ENCODE measurements around the gene USP17L25.
"Not testable (repeated sequence)": the region's sequence is repeated elsewhere in the genome, so short reads cannot be mapped to it uniquely, and the experiment has no call there.

The USP17L25 gene, protein sequence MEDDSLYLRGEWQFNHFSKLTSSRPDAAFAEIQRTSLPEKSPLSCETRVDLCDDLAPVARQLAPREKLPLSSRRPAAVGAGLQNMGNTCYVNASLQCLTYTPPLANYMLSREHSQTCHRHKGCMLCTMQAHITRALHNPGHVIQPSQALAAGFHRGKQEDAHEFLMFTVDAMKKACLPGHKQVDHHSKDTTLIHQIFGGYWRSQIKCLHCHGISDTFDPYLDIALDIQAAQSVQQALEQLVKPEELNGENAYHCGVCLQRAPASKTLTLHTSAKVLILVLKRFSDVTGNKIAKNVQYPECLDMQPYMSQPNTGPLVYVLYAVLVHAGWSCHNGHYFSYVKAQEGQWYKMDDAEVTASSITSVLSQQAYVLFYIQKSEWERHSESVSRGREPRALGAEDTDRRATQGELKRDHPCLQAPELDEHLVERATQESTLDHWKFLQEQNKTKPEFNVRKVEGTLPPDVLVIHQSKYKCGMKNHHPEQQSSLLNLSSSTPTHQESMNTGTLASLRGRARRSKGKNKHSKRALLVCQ

DNA sequence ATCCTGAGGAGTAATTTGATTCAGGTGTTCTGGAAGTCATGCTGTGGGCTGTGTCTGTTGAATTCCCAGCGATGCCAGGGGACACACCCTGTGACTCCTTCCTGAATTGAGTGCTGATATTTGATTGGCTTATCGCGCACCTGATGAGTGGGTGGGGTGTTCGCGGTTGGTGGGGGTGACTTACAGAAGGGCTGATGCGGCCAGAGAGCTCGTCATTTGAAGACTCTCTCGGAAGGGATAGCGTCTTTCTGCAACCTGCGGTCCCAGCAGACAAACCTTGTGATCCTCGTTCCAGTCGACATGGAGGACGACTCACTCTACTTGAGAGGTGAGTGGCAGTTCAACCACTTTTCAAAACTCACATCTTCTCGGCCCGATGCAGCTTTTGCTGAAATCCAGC lies at the start of gene USP17L25:
TSS of gene USP17L25 (plus strand) at position 301 of the 400 bp plus-strand sequence. CDS start at position 301, 0 bp downstream.
- not testable (repeated sequence) for DNase-seq

DNA sequence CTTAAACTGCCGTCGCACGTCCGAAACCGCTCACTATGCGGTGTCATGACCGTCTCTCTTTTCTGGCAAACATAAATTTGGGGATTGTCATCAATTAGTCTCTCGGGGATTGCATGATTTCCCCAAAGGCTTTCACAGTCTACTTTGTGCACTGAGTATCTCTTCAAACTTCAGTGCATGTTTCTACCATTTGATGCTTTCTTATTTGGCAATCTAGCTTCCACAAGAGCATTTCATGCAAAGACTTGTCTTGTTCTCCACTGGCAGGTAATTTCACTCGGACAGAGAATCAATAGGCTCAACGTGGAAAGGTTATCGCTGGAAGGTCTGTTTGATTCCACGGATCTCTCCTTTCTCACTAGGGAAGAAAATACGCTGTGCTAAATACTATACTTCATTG lies 5.5 kb upstream of the USP17L25 start:
- DNase-seq, result not testable (repeated sequence)

DNA sequence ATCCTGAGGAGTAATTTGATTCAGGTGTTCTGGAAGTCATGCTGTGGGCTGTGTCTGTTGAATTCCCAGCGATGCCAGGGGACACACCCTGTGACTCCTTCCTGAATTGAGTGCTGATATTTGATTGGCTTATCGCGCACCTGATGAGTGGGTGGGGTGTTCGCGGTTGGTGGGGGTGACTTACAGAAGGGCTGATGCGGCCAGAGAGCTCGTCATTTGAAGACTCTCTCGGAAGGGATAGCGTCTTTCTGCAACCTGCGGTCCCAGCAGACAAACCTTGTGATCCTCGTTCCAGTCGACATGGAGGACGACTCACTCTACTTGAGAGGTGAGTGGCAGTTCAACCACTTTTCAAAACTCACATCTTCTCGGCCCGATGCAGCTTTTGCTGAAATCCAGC lies 4.8 kb upstream of the USP17L25 start, which contains the start of gene USP17L24:
TSS of gene USP17L24 (plus strand) at position 301 of the 400 bp plus-strand sequence. CDS start at position 301, 0 bp downstream.
- not testable (repeated sequence) for DNase-seq

DNA sequence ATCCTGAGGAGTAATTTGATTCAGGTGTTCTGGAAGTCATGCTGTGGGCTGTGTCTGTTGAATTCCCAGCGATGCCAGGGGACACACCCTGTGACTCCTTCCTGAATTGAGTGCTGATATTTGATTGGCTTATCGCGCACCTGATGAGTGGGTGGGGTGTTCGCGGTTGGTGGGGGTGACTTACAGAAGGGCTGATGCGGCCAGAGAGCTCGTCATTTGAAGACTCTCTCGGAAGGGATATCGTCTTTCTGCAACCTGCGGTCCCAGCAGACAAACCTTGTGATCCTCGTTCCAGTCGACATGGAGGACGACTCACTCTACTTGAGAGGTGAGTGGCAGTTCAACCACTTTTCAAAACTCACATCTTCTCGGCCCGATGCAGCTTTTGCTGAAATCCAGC lies 4.6 kb downstream of the USP17L25 start, which contains the start of gene USP17L26:
TSS of gene USP17L26 (plus strand) at position 301 of the 400 bp plus-strand sequence. CDS start at position 301, 0 bp downstream.
- DNase-seq, result not testable (repeated sequence)

DNA sequence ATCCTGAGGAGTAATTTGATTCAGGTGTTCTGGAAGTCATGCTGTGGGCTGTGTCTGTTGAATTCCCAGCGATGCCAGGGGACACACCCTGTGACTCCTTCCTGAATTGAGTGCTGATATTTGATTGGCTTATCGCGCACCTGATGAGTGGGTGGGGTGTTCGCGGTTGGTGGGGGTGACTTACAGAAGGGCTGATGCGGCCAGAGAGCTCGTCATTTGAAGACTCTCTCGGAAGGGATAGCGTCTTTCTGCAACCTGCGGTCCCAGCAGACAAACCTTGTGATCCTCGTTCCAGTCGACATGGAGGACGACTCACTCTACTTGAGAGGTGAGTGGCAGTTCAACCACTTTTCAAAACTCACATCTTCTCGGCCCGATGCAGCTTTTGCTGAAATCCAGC lies 9.4 kb downstream of the USP17L25 start, which contains the start of gene USP17L5:
TSS of gene USP17L5 (plus strand) at position 301 of the 400 bp plus-strand sequence. CDS start at position 301, 0 bp downstream.
- DNase-seq, result not testable (repeated sequence)

DNA sequence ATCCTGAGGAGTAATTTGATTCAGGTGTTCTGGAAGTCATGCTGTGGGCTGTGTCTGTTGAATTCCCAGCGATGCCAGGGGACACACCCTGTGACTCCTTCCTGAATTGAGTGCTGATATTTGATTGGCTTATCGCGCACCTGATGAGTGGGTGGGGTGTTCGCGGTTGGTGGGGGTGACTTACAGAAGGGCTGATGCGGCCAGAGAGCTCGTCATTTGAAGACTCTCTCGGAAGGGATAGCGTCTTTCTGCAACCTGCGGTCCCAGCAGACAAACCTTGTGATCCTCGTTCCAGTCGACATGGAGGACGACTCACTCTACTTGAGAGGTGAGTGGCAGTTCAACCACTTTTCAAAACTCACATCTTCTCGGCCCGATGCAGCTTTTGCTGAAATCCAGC lies 14.1 kb downstream of the USP17L25 start, which contains the start of gene USP17L27:
TSS of gene USP17L27 (plus strand) at position 301 of the 400 bp plus-strand sequence. CDS start at position 301, 0 bp downstream.
- DNase-seq, result not testable (repeated sequence)

DNA sequence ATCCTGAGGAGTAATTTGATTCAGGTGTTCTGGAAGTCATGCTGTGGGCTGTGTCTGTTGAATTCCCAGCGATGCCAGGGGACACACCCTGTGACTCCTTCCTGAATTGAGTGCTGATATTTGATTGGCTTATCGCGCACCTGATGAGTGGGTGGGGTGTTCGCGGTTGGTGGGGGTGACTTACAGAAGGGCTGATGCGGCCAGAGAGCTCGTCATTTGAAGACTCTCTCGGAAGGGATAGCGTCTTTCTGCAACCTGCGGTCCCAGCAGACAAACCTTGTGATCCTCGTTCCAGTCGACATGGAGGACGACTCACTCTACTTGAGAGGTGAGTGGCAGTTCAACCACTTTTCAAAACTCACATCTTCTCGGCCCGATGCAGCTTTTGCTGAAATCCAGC lies 18.9 kb downstream of the USP17L25 start, which contains the start of gene USP17L28:
TSS of gene USP17L28 (plus strand) at position 301 of the 400 bp plus-strand sequence. CDS start at position 301, 0 bp downstream.
- DNase-seq, result not testable (repeated sequence)

DNA sequence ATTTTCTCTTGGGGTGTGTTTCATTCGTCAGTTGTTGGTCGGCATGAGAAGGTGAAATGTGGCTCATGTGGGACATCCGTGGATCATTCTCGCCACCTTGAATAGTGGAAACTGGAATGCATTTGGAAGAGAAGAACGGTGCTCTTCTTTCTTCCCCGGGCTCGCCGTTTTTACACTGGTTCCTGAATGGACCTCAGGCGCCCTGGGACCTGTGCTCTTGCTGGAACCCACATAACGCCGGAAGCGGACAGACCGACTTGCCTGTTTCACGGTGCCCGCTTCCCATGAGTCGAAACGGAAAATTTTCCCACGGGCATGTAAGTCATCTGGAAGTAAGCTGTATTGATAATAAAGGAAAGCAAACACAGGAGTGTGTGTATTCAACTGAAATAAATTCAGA lies 21.2 kb downstream of the USP17L25 start:
- DNase-seq, result not testable (repeated sequence)

DNA sequence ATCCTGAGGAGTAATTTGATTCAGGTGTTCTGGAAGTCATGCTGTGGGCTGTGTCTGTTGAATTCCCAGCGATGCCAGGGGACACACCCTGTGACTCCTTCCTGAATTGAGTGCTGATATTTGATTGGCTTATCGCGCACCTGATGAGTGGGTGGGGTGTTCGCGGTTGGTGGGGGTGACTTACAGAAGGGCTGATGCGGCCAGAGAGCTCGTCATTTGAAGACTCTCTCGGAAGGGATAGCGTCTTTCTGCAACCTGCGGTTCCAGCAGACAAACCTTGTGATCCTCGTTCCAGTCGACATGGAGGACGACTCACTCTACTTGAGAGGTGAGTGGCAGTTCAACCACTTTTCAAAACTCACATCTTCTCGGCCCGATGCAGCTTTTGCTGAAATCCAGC lies 23.6 kb downstream of the USP17L25 start, which contains the start of gene USP17L29:
TSS of gene USP17L29 (plus strand) at position 301 of the 400 bp plus-strand sequence. CDS start at position 301, 0 bp downstream.
- not testable (repeated sequence) for DNase-seq

DNA sequence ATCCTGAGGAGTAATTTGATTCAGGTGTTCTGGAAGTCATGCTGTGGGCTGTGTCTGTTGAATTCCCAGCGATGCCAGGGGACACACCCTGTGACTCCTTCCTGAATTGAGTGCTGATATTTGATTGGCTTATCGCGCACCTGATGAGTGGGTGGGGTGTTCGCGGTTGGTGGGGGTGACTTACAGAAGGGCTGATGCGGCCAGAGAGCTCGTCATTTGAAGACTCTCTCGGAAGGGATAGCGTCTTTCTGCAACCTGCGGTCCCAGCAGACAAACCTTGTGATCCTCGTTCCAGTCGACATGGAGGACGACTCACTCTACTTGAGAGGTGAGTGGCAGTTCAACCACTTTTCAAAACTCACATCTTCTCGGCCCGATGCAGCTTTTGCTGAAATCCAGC lies 33.1 kb downstream of the USP17L25 start, which contains the start of gene USP17L30:
TSS of gene USP17L30 (plus strand) at position 301 of the 400 bp plus-strand sequence. CDS start at position 301, 0 bp downstream.
- not testable (repeated sequence) for DNase-seq

DNA sequence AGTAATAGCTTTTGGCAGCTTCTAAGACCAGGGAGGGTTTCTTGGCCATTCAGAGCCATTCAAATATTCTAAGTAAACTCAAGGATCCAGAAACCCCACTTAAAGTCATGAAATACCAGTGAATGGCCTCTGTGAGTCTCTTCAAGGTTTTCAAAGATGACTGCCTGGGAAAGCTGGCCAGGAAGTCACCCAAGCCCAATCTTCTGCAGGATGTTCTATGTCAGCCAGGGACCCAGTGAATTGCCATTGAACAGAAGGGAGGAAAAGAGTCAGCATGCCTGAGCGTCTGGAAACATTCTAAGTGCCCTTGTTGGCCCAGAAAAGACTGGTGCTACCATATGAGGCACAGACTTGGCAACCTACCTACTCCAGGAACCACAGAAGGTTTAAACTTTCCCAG lies 50.2 kb downstream of the USP17L25 start:
- DNase-seq, result not testable (repeated sequence)

Measured in NCI-H1092 (cell line).